MM.1S (cell line): ENCODE data around the gene KLRD1.

Experiments
- DNase-seq: peaks from one replicate; pipeline ENCODE4 v3.0.0-alpha.2; 2015
- H2AFZ ChIP-seq: fragments of 300-600 bp; sonication (generic); 2 replicates; pipeline ENCODE4 v1.6.0; 2016; ENCODE audit warnings: antibody characterized with exemption, low read length
- H3F3A ChIP-seq: fragments of 300-600 bp; sonication (generic); 2 replicates; pipeline ENCODE4 v1.6.1; 2016; ENCODE audit warnings: mild to moderate bottlenecking, antibody characterized with exemption, low read length, moderate library complexity, mixed read lengths; ENCODE audit not compliant: insufficient read depth
- H3K27ac ChIP-seq: fragments of 300-600 bp; sonication (generic); 2 replicates; pipeline ENCODE4 v1.5.1; 2016; ENCODE audit warnings: mild to moderate bottlenecking, low read length
- H3K27me3 ChIP-seq: fragments of 300-600 bp; sonication (generic); replicated peaks from 2 replicates; pipeline ENCODE4 v1.6.0; 2016; ENCODE audit warnings: low read length; ENCODE audit not compliant: insufficient read depth
- H3K36me3 ChIP-seq: fragments of 300-600 bp; sonication (generic); replicated peaks from 2 replicates; pipeline ENCODE4 v1.6.1; 2016; ENCODE audit warnings: mild to moderate bottlenecking, low read length, mixed read lengths; ENCODE audit not compliant: insufficient read depth
- H3K4me1 ChIP-seq: fragments of 300-600 bp; sonication (generic); 2 replicates; pipeline ENCODE4 v1.6.1; 2016; ENCODE audit warnings: low read length, mixed read lengths
- H3K4me2 ChIP-seq: fragments of 300-600 bp; sonication (generic); 2 replicates; pipeline ENCODE4 v1.6.0; 2016; ENCODE audit warnings: low read depth, low read length
- H3K4me3 ChIP-seq: fragments of 300-600 bp; sonication (generic); 2 replicates; pipeline ENCODE4 v1.5.1; 2016; ENCODE audit warnings: low read length, mixed read lengths
- H3K79me2 ChIP-seq: fragments of 300-600 bp; sonication (generic); 2 replicates; pipeline ENCODE4 v1.6.1; 2016; ENCODE audit warnings: mixed run types, low read length, mixed read lengths
- H3K9ac ChIP-seq: fragments of 300-600 bp; sonication (generic); 2 replicates; pipeline ENCODE4 v1.6.1; 2016; ENCODE audit warnings: low read length, mixed read lengths
- H3K9me2 ChIP-seq: fragments of 300-600 bp; sonication (generic); replicated peaks from 2 replicates; pipeline ENCODE4 v1.6.1; 2016; ENCODE audit warnings: mild to moderate bottlenecking, low read length, mixed read lengths; ENCODE audit not compliant: insufficient read depth
- H3K9me3 ChIP-seq: fragments of 300-600 bp; sonication (generic); replicated peaks from 2 replicates; pipeline ENCODE4 v1.6.1; 2016; ENCODE audit warnings: mild to moderate bottlenecking, low read length, mixed read lengths; ENCODE audit not compliant: insufficient read depth
- H4K20me1 ChIP-seq: fragments of 300-600 bp; sonication (generic); 2 replicates; pipeline ENCODE4 v1.6.1; 2016; ENCODE audit warnings: mild to moderate bottlenecking, low read length, moderate library complexity, mixed read lengths; ENCODE audit not compliant: insufficient read depth
- CTCF ChIP-seq: fragments of 300-600 bp; sonication (generic); IDR thresholded peaks from 2 replicates; pipeline ENCODE4 v1.5.1; 2016; ENCODE audit warnings: antibody characterized with exemption, low read length, mixed read lengths
- EZH2 ChIP-seq: fragments of 300-600 bp; sonication (generic); optimal IDR thresholded peaks from 2 replicates; pipeline ENCODE3; 2017; ENCODE audit warnings: low read depth, mild to moderate bottlenecking, antibody characterized with exemption, low read length, mixed read lengths
- EZH2phosphoT487 ChIP-seq: fragments of 300-600 bp; sonication (generic); IDR thresholded peaks from 2 replicates; pipeline ENCODE4 v1.6.1; 2018; ENCODE audit warnings: antibody characterized with exemption, low read length

Gene KLRD1

DNA sequence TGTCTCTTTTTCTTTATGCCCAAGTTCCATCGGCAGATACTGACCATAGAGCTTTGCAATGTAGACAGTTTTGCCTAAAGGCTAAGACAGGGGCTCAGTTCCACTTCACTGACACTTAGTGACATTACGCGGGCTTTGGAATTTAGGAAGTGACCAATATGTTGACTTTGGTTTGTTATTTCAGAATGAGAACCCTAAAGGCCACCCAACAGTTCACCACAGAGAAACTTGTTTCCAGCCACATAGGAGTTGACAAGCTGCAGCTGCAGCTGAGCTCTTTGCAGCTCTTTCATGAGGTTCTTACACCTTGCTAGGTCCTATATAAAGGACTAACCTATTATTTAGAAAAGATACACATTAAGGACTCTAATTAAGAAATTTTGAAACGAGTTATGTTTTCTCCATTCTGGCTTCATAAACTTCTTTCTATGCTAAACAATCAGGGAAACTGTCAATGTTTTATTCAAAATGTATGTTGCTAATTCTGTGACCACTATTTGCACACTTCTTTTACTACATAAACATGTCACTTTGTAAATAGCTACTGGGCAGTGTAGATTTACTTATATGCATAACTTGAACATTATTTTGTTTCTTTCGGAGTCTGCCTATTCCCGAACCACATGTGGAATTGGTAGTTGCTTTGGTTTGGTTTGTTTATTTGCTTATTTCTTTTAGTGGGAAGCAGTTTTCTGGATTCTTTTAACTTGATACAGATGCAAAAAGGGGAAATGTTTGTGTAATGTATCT, 18.5 kb upstream of the KLRD1 start:
- TF ChIP-seq EZH2 (no peak), CTCF (no peak), EZH2phosphoT487 (no peak)
- no peak overlapping the region for H2AFZ ChIP-seq
- no peak overlapping the region for H3K27ac ChIP-seq
- no peak overlapping the region for H3K4me2 ChIP-seq
- no peaks in the 10 kb centered on the region for H3K9me3 ChIP-seq
- H3K79me2 ChIP-seq, result no peaks in the 10 kb centered on the region
- DNase-seq, result no peak
- H3F3A ChIP-seq, result no peaks in the 10 kb centered on the region
- no peaks in the 10 kb centered on the region for H4K20me1 ChIP-seq
- H3K36me3 ChIP-seq, result no peaks in the 10 kb centered on the region
- H3K27me3 ChIP-seq, result no peaks in the 10 kb centered on the region
- H3K9me2 ChIP-seq, result no peaks in the 10 kb centered on the region
- no peak overlapping the region for H3K9ac ChIP-seq
- no peak overlapping the region for H3K4me3 ChIP-seq
- no peaks in the 10 kb centered on the region for H3K4me1 ChIP-seq

GRCh38 chr12:10291030-10291429, 16.6 kb upstream of the KLRD1 start:
- no peak overlapping the region for H3K4me3 ChIP-seq
- no peaks in the 10 kb centered on the region for H4K20me1 ChIP-seq
- H3K4me2 ChIP-seq, result no peak overlapping the region
- no peaks in the 10 kb centered on the region for H3K9me3 ChIP-seq
- TF ChIP-seq CTCF (no peak), EZH2phosphoT487 (no peak), EZH2 (no peak)
- H3K9me2 ChIP-seq, result no peaks in the 10 kb centered on the region
- H3F3A ChIP-seq, result no peaks in the 10 kb centered on the region
- no peaks in the 10 kb centered on the region for H3K36me3 ChIP-seq
- H3K27me3 ChIP-seq, result no peaks in the 10 kb centered on the region
- no peaks in the 10 kb centered on the region for H3K4me1 ChIP-seq
- H3K27ac ChIP-seq, result no peak overlapping the region
- no peak overlapping the region for H3K9ac ChIP-seq
- no peak for DNase-seq
- no peak overlapping the region for H2AFZ ChIP-seq
- no peaks in the 10 kb centered on the region for H3K79me2 ChIP-seq

DNA sequence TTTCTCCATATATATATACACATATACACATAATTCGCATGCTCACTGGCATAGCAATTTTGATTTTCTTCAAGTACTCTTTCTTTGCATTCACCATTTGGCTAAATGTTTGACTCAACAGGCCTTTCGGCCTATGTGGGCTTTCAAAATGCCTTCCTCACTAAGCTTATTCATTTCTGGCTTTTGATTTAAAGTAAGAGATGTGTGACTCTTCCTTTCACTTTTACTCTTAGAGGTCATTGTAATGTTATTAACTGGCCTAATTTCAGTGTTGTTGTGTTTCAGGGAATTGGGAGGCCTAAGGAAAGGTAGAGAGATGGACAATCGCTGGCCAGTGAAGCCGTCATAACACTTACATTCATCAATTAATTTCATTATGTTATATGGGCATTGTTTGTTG, 14.5 kb upstream of the KLRD1 start:
- no peak overlapping the region for H3K4me2 ChIP-seq
- no peaks in the 10 kb centered on the region for H3K9me2 ChIP-seq
- H3K9me3 ChIP-seq, result no peaks in the 10 kb centered on the region
- no peaks in the 10 kb centered on the region for H3F3A ChIP-seq
- no peak overlapping the region for H3K4me3 ChIP-seq
- no peaks in the 10 kb centered on the region for H3K27me3 ChIP-seq
- no peaks in the 10 kb centered on the region for H3K4me1 ChIP-seq
- H3K9ac ChIP-seq, result no peak overlapping the region
- no peaks in the 10 kb centered on the region for H3K36me3 ChIP-seq
- H3K79me2 ChIP-seq, result no peaks in the 10 kb centered on the region
- no peaks in the 10 kb centered on the region for H4K20me1 ChIP-seq
- no peak overlapping the region for H2AFZ ChIP-seq
- no peak overlapping the region for H3K27ac ChIP-seq
- no peak for TF ChIP-seq CTCF
- no peak for TF ChIP-seq EZH2
- TF ChIP-seq EZH2phosphoT487, result no peak
- no peak for DNase-seq
